NT2/D1 (cell line): ENCODE measurements around the gene PAK2.

Experiments used
- YY1 ChIP-seq: IDR thresholded peaks from 2 replicates; pipeline ENCODE4 v1.6.1; 2011; ENCODE audit not compliant: insufficient read length, insufficient read depth
- ZNF274 ChIP-seq: IDR thresholded peaks from 2 replicates; pipeline ENCODE4 v1.6.1; 2011; ENCODE audit warnings: mild to moderate bottlenecking, low read depth, low read length

- TF ChIP-seq YY1 (no peak), ZNF274 (no peak)
Measured at GRCh38 chr3:196774191-196774820, 34.6 kb downstream of the PAK2 start.
